T-cell (primary cell): Measurements from ENCODE around the gene ACAP2. TPM values are rescaled to one million over a fixed set of nuclear protein-coding genes. Genes with fewer than 3 reads are reported as not detected.
"Not testable (repeated sequence)": the region's sequence is repeated elsewhere in the genome, so short reads cannot be mapped to it uniquely, and the experiment has no call there.

Experiments used
- ATAC-seq, 4 experiments: fragments of 200-7000 bp in 3 of 4; fragments of 150-1000 bp in 1 of 4; cut with Tn5 transposase; replicated peaks in 1 of 4; 1 replicate in 3 of 4; 2 replicates in 1 of 4; pipeline ENCODE4 v1.10.0; 2021; ENCODE audit warnings: moderate library complexity in 3 of 4, mild to moderate bottlenecking in 2 of 4, moderate number of reproducible peaks in 1 of 4
- CTCF ChIA-PET, 2 donors: fragments of 300-600 bp; sonication (Branson Sonifier 250); formaldehyde crosslinking; loops; one replicate each; lab custom pipeline; 2022; ENCODE audit warnings: antibody characterized with exemption in 2 of 2; lab: Charles Lee
- POLR2A ChIA-PET, 2 donors: fragments of 300-600 bp; sonication (Branson Sonifier 250); formaldehyde crosslinking; loops; one replicate each; lab custom pipeline; 2022; ENCODE audit warnings: antibody characterized with exemption in 2 of 2; lab: Charles Lee
- DNase-seq, 35 experiments: peaks; one replicate each; pipeline versions ENCODE4 v3.0.0 to v3.0.0-alpha.2; 2013 to 2023
- H3K27ac ChIP-seq: one replicate; pipeline ENCODE4 v1.5.1; 2013; ENCODE audit warnings: low read length
- H3K27me3 ChIP-seq, 2 experiments: replicated peaks in 1 of 2; 1 replicate in 1 of 2; 2 replicates in 1 of 2; pipeline versions ENCODE4 v1.6.1 to v1.7.0; 2013; ENCODE audit warnings: low read length in 1 of 2, mixed read lengths in 1 of 2; ENCODE audit not compliant: control insufficient read depth in 2 of 2, insufficient read depth in 2 of 2; ENCODE audit errors: extremely low read depth in 1 of 2
- H3K36me3 ChIP-seq, 2 donors: 1 replicate in 1 of 2; 2 replicates in 1 of 2; pipeline versions ENCODE4 v1.6.1 to v1.7.0; 2013; ENCODE audit warnings: low read length in 1 of 2; ENCODE audit not compliant: control insufficient read depth in 2 of 2, insufficient read depth in 1 of 2; ENCODE audit errors: extremely low read depth in 1 of 2
- H3K4me1 ChIP-seq, 2 experiments: 1 replicate in 1 of 2; 2 replicates in 1 of 2; pipeline versions ENCODE4 v1.6.1 to v1.7.0; 2013; ENCODE audit warnings: low read length in 2 of 2, mixed read lengths in 1 of 2; ENCODE audit not compliant: insufficient read depth in 2 of 2, control insufficient read depth in 1 of 2; ENCODE audit errors: extremely low read depth in 1 of 2
- H3K4me3 ChIP-seq, 2 donors: 1 replicate in 1 of 2; 2 replicates in 1 of 2; pipeline versions ENCODE4 v1.5.1 to v1.7.0; 2013; ENCODE audit warnings: mild to moderate bottlenecking in 2 of 2, low read length in 1 of 2, moderate library complexity in 1 of 2; ENCODE audit not compliant: control insufficient read depth in 1 of 2; ENCODE audit errors: extremely low read depth in 1 of 2
- H3K9me3 ChIP-seq: 2 replicates; pipeline ENCODE4 v1.7.0; 2013
- H3K27ac Mint-ChIP-seq, 2 donors: one replicate each; pipeline ENCODE4 v1.8.0; 2020 to 2021; ENCODE audit warnings: mild to moderate bottlenecking in 2 of 2, mixed read lengths in 2 of 2
- H3K27me3 Mint-ChIP-seq, 2 donors: one replicate each; pipeline ENCODE4 v1.8.0; 2021 to 2022; ENCODE audit warnings: mixed read lengths in 2 of 2
- H3K36me3 Mint-ChIP-seq: one replicate; pipeline ENCODE4 v1.8.0; 2021; ENCODE audit warnings: mixed read lengths
- H3K4me1 Mint-ChIP-seq, 3 donors: one replicate each; pipeline ENCODE4 v1.8.0; 2020 to 2022; ENCODE audit warnings: mixed read lengths in 3 of 3, mild to moderate bottlenecking in 1 of 3
- H3K4me3 Mint-ChIP-seq, 3 donors: one replicate each; pipeline ENCODE4 v1.8.0; 2020 to 2022; ENCODE audit warnings: mild to moderate bottlenecking in 3 of 3, mixed read lengths in 3 of 3, moderate library complexity in 3 of 3
- H3K9me3 Mint-ChIP-seq, 3 donors: one replicate each; pipeline ENCODE4 v1.8.0; 2020 to 2022; ENCODE audit warnings: mixed read lengths in 3 of 3
- WGBS: methylation state at CpG from one replicate; pipeline ENCODE4 v1.1.5; 2013; ENCODE audit warnings: missing lambda C conversion rate; ENCODE audit not compliant: insufficient coverage; 5-methylcytosine and 5-hydroxymethylcytosine counted together
- total RNA-seq, 35 experiments: library from RNA in 6 of 35; stranded (reverse) in 6 of 35; fragments of 120-200 nt in 1 of 35; gene quantifications; one replicate each; pipeline versions ENCODE4 v1.2.1 to v1.2.4 and lab custom pipeline; 2013 to 2026

The ACAP2 gene
- total RNA-seq, 5 donors from 2014 or later (not counting 1 experiment from before 2014, with no cell fraction given) = 63.6 to 90.7 (median 72.5) TPM

DNA sequence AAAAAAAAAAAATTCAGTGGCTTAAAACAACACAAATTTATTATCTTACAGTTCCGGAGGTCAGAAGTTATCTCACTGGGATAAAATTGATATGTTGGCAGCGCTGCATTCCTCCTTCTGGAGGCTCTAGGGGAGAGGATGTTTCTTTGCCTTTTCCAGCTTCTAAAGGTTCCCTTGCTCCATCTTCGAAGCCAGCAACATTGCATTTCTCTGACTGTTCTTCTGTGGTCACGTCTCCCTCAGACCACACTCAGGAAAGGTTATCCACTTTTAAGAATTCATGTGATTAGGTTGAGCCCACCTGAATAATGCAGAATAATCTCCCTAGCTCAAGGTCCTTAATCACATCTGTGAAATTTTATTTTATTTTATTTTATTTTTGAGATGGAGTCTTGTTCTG, 23.4 kb upstream of the ACAP2 start:
- no peak for DNase-seq
- Mint-ChIP-seq H3K4me1 (peaks cover 7 to 9% (median 8%) of the 10 kb centered on the region in 3 donors), H3K4me3 (no peak overlapping the region), H3K9me3 (peaks cover 13 to 17% (median 14%) of the 10 kb centered on the region in 3 donors), H3K36me3 (no peaks in the 10 kb centered on the region), H3K27me3 (no peaks in the 10 kb centered on the region), H3K27ac (no peak overlapping the region)
- ChIA-PET POLR2A (no interaction called here), CTCF (interaction anchor here in 1 of 2 donors (1.1 kb wide), 1 partner anchor 195 kb away, joined by 3 read pairs; the partner anchor contains the start of gene XXYLT1)
- H3K36me3 ChIP-seq = no peaks in the 10 kb centered on the region
- no peaks in the 10 kb centered on the region for H3K27me3 ChIP-seq
- no peak overlapping the region for H3K27ac ChIP-seq
- no peak for ATAC-seq
- no CpG with 5 or more reads among the region's 4 CpGs for WGBS
- no peak overlapping the region for H3K4me3 ChIP-seq
- H3K9me3 ChIP-seq = no peaks in the 10 kb centered on the region
- no peaks in the 10 kb centered on the region for H3K4me1 ChIP-seq

GRCh38 chr3:195462922-195463321, 20.1 kb upstream of the ACAP2 start:
- POLR2A ChIA-PET = interaction anchor here in 1 of 2 donors (0.6 kb wide), 1 partner anchor 170 kb away, joined by 9 read pairs; no protein-coding TSS in a partner anchor
- H3K27me3 Mint-ChIP-seq, H3K27ac Mint-ChIP-seq, DNase-seq, H3K36me3 Mint-ChIP-seq, H3K4me3 Mint-ChIP-seq, ATAC-seq, H3K4me1 ChIP-seq, H3K36me3 ChIP-seq, H3K4me3 ChIP-seq, H3K9me3 ChIP-seq, CTCF ChIA-PET, H3K27ac ChIP-seq, H3K9me3 Mint-ChIP-seq, H3K27me3 ChIP-seq: not testable (repeated sequence)
- peaks cover 15 to 20% (median 17%) of the 10 kb centered on the region in 3 donors for H3K4me1 Mint-ChIP-seq
- 81% methylated on average over 5 of the region's 6 CpGs for WGBS

GRCh38 chr3:195462308-195462610, 19.4 kb upstream of the ACAP2 start:
- Histone ChIP-seq H3K9me3 (no peaks in the 10 kb centered on the region), H3K4me3 (no peak overlapping the region), H3K36me3 (no peaks in the 10 kb centered on the region), H3K4me1 (peaks cover 3 to 9% of the 10 kb centered on the region in 2 experiments), H3K27me3 (no peaks in the 10 kb centered on the region), H3K27ac (no peak overlapping the region)
- H3K4me1 Mint-ChIP-seq = peaks cover 14 to 17% (median 15%) of the 10 kb centered on the region in 3 donors
- no peak overlapping the region for H3K27ac Mint-ChIP-seq
- ChIA-PET POLR2A (no interaction called here), CTCF (no interaction called here)
- no peaks in the 10 kb centered on the region for H3K27me3 Mint-ChIP-seq
- no peak overlapping the region for H3K4me3 Mint-ChIP-seq
- no peaks in the 10 kb centered on the region for H3K36me3 Mint-ChIP-seq
- H3K9me3 Mint-ChIP-seq = no peaks in the 10 kb centered on the region
- DNase-seq (no peak), ATAC-seq (no peak)
- 80% methylated on average over 1 of the region's 3 CpGs for WGBS

DNA sequence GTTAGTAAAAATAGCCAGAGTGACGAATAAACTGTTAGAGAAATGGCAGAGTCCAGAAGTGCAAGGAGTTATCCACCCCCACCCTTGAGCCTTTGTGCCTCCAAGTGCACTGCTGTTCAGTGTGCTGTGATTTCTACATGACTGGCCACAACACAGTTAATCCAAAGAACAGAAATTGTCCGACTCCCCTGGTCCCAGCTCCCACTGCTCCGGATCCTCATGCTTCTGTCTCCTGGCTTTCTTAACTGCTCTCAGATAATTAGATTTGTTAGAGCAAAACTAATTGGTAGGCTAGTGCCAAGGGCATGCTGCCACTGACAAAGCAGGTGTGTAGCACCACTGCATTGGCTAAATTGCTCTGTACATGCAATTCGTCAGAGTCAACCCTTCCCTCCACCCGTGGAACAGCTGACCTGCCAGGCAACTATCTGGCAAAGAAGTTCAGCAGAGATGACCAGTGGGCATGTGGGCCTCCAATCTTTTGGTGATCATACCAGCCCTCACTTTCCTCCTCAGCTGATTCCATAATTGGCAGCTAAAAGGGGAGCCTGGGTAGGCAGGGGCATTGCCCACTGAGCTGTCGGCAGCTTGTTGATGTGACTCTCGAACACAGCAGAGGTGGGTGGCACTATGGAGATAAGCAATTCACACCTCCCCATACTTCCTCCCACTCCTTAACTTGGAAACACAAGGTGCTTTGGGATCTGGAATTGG, 18.9 kb upstream of the ACAP2 start:
- Histone ChIP-seq H3K4me1 (peaks cover 3 to 9% of the 10 kb centered on the region in 2 experiments), H3K27me3 (no peaks in the 10 kb centered on the region), H3K9me3 (no peaks in the 10 kb centered on the region), H3K4me3 (no peak overlapping the region), H3K36me3 (no peaks in the 10 kb centered on the region), H3K27ac (no peak overlapping the region)
- ChIA-PET CTCF (interaction anchor here in 1 of 2 donors (1.3 kb wide), 1 partner anchor 21 kb away, joined by 3 read pairs; no protein-coding TSS in a partner anchor), POLR2A (no interaction called here)
- peaks cover 14 to 17% (median 15%) of the 10 kb centered on the region in 3 donors for H3K4me1 Mint-ChIP-seq
- H3K9me3 Mint-ChIP-seq = no peaks in the 10 kb centered on the region
- H3K36me3 Mint-ChIP-seq = no peaks in the 10 kb centered on the region
- ATAC-seq (no peak), DNase-seq (no peak)
- H3K4me3 Mint-ChIP-seq = no peak overlapping the region
- no peaks in the 10 kb centered on the region for H3K27me3 Mint-ChIP-seq
- H3K27ac Mint-ChIP-seq = no peak overlapping the region
- WGBS = 84% methylated on average over 5 of the region's 7 CpGs

DNA sequence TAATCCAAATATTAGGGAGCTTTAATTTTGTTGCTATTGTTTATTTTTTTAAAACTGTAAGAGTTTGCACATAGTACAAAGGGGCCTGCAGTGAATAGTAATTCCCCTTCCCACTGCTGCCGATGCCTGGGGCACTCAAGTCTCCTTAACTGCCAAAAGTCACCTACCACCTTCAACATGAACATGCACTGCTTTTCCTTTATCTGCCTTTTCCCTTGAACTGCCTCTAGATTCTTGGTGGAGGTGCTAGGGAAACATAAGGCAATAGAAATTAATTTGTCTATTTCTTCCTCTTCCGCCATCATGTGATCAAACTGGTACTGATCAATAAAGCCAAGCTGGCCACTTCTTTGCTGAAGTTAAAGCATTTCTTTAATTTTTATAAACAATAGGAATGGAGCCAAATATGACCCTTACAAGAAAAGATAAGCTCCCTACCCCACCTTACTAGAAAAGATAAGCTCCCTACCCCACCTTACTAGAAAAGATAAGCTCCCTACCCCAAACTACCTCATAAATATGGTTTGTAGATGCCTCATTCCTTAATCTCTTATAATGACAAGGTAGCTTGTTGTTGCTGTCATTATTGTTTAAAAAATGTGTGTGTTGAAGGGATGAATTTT, 17.4 kb upstream of the ACAP2 start:
- ATAC-seq (no peak), DNase-seq (no peak)
- Mint-ChIP-seq H3K36me3 (no peaks in the 10 kb centered on the region), H3K27ac (no peak overlapping the region), H3K27me3 (no peaks in the 10 kb centered on the region), H3K4me3 (no peak overlapping the region), H3K9me3 (no peaks in the 10 kb centered on the region), H3K4me1 (peaks cover 19 to 27% (median 22%) of the 10 kb centered on the region in 3 donors)
- POLR2A ChIA-PET = interaction anchor here (0.7 to 0.9 kb wide), 5 partner anchors 19 to 142 kb away, joined by 3 to 9 read pairs (median 4); no protein-coding TSS in a partner anchor
- CTCF ChIA-PET = interaction anchor here (0.6 to 1.4 kb wide), 3 partner anchors 15 to 42 kb away, joined by 3 read pairs; no protein-coding TSS in a partner anchor
- H3K27me3 ChIP-seq = no peaks in the 10 kb centered on the region
- no peak overlapping the region for H3K4me3 ChIP-seq
- peaks cover 11 to 15% of the 10 kb centered on the region in 2 experiments for H3K4me1 ChIP-seq
- H3K36me3 ChIP-seq = no peaks in the 10 kb centered on the region
- H3K27ac ChIP-seq = no peak overlapping the region
- no peaks in the 10 kb centered on the region for H3K9me3 ChIP-seq
- no CpG with 5 or more reads among the region's 2 CpGs for WGBS

GRCh38 chr3:195458316-195458717, 15.5 kb upstream of the ACAP2 start:
- DNase-seq = peak in 4 of 35 experiments; percentile 13 to 60 (median 16)
- POLR2A ChIA-PET = no interaction called here
- H3K4me1 Mint-ChIP-seq = peaks cover 25 to 27% (median 25%) of the 10 kb centered on the region in 3 donors
- H3K9me3 Mint-ChIP-seq = peaks cover 4 to 5% (median 4%) of the 10 kb centered on the region in 3 donors
- CTCF ChIA-PET = interaction anchor here in 1 of 2 donors (1.2 kb wide), 1 partner anchor 18 kb away, joined by 3 read pairs; no protein-coding TSS in a partner anchor
- H3K27me3 Mint-ChIP-seq = no peaks in the 10 kb centered on the region
- peak overlapping the region; percentile 18 to 55 (median 54) for H3K4me3 Mint-ChIP-seq
- Histone ChIP-seq H3K4me3 (no peak overlapping the region), H3K9me3 (no peaks in the 10 kb centered on the region), H3K4me1 (peaks cover 11 to 15% of the 10 kb centered on the region in 2 experiments), H3K27ac (peak overlapping the region; percentile 45), H3K27me3 (no peaks in the 10 kb centered on the region), H3K36me3 (no peaks in the 10 kb centered on the region)
- H3K36me3 Mint-ChIP-seq = peaks cover 2% of the 10 kb centered on the region
- WGBS = no CpG with 5 or more reads among the region's 2 CpGs
- H3K27ac Mint-ChIP-seq = peak overlapping the region; percentile 93 to 94
- ATAC-seq = peak; percentile 86 to 97 (median 95)
